GM10248 (cell line): ENCODE results near the gene ZBTB33.

Experiments used
- CTCF ChIA-PET: fragments of 300-600 bp; sonication (Branson Sonifier 250); formaldehyde crosslinking; extraction: SDS; loops from one replicate; lab custom pipeline; 2021; ENCODE audit warnings: antibody characterized with exemption; lab: Yijun Ruan, JAX
- POLR2A ChIA-PET: fragments of 350-650 bp; sonication (Branson Sonifier 250); formaldehyde crosslinking; extraction: SDS; loops from one replicate; lab custom pipeline; 2020; ENCODE audit warnings: antibody characterized with exemption; lab: Yijun Ruan, JAX
- DNase-seq: peaks from one replicate; pipeline ENCODE4 v3.0.0; 2012; ENCODE audit errors: extremely low spot score
- CTCF ChIP-seq: IDR thresholded peaks from 2 replicates; pipeline ENCODE4 v1.5.1; 2012; ENCODE audit warnings: mild to moderate bottlenecking, low read depth; ENCODE audit errors: extremely low read depth, missing control alignments, control extremely low read depth

Gene ZBTB33, protein sequence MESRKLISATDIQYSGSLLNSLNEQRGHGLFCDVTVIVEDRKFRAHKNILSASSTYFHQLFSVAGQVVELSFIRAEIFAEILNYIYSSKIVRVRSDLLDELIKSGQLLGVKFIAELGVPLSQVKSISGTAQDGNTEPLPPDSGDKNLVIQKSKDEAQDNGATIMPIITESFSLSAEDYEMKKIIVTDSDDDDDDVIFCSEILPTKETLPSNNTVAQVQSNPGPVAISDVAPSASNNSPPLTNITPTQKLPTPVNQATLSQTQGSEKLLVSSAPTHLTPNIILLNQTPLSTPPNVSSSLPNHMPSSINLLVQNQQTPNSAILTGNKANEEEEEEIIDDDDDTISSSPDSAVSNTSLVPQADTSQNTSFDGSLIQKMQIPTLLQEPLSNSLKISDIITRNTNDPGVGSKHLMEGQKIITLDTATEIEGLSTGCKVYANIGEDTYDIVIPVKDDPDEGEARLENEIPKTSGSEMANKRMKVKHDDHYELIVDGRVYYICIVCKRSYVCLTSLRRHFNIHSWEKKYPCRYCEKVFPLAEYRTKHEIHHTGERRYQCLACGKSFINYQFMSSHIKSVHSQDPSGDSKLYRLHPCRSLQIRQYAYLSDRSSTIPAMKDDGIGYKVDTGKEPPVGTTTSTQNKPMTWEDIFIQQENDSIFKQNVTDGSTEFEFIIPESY

DNA sequence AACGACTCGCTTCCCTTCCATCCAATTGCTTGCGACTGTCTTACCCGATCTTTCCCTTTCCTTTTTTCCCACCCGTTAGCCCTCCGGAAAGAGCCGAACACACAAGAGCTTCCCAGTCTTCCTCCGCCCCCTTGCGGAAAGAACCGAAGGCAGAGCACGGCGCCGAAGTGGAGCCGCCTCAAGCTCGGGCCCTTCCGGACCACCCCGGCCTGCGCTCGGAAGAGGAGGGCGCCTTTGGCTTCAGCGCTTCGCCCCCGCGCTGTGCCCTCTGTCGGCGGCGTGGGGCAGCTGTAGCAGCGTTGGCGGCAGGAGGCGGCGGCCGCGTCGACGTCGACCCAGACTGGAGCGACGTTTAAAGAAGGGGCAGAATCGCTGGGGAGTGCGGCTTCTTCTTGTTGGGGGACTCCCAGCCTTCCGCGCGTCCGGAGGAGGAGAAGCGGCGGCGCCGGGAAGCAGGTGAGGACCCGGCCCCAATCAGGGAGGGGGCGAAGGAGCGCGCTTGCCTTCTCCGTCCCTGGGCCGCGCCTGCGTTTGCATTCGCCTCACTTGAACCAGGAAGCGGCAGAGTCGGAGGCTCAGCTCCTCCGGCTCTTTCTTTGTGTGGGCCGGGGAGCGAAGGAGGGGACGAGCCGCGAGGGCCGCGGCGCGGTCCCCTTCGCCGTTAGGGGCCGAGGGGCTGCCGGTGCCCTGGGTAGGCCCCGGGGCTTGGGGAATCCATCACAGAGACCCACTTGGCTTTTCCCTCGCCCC lies at the start of gene ZBTB33:
Gene ZBTB33 (plus strand): TSS at position 291 of the 750 bp plus-strand sequence. CDS start 2,604 bp downstream, outside the sequence.
- ChIA-PET POLR2A (no interaction called here), CTCF (interaction anchor here (0.7 to 1.7 kb wide), 10 partner anchors 9 to 462 kb away, joined by 3 to 12 read pairs (median 3); no protein-coding TSS in a partner anchor)
- peak; percentile 86 for DNase-seq
- peak; percentile 59 for TF ChIP-seq CTCF

DNA sequence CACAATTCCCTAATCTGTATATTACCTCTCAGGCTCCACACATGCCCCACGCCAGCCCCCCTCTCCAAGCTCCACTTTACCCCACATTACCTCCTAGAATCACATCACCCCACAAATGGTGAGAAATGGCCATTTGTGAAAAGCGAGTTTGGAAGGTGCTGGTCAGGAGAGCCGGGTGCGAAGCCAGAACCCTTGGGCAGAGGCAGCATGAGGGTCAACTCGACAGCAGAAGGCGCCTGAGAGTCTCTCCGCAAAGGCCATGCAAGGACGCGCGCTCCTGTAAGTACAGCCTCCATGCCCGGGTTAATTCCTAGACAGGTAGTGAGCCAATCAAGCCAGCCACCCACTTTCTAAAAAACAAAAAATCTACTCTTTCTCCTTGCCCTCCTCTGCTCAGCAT lies 49.8 kb upstream of the ZBTB33 start:
- ChIA-PET CTCF (interaction anchor here (0.9 to 1.4 kb wide), 2 partner anchors 13 to 27 kb away, joined by 3 to 6 read pairs; no protein-coding TSS in a partner anchor), POLR2A (no interaction called here)
- no peak for DNase-seq
- TF ChIP-seq CTCF: no peak

DNA sequence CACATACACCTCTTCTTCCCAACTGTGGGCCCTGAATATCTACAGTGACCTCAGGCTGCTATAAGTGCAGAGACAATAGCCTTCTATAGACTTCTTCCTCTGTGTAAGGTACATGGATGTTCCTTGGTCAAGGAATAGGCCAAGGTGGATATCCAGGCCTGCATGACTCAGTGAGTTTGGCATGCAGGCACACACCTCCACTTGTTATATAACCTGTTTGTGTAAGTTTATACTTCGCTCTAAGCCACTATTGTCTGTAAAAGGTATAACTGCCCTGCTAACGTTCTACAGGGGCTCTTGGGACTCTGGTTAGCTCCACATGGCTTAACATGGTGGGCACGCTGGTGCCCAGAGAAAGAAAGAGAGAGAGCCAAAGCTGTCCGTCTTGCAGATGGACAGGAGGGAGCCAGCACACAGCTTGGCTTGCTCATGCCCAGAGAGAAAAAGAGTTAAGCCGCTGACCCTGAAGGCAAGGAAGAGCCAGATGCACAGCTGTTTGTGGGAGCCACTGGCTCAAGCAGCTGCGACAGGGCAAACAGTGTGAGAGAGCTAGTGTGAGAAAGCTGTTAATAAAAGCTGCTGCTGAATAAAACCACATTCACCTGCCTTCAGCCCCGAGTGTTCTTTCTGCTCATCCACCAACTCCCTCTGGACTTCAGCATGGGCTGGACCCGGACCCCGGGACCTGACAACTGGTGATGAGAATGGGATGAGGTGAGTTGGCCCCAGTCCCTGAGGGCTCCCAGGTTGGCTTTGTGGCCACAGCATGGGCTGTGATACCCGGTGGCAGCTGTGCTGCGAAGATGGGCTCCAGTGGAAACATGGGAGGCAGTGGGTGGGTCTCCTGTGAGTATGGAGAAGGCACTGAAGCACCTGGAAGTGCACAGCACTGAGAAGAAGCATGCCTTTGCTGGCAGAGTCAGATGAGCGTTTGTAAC lies 44.5 kb upstream of the ZBTB33 start:
- POLR2A ChIA-PET: no interaction called here
- CTCF ChIA-PET: no interaction called here
- DNase-seq: no peak
- TF ChIP-seq CTCF: no peak

GRCh38 chrX:120207009-120207605 lies 43.5 kb upstream of the ZBTB33 start:
- CTCF ChIA-PET: no interaction called here
- POLR2A ChIA-PET: no interaction called here

More at GRCh38 chrX:120207009-120207605, 43.5 kb upstream of the ZBTB33 start:
- TF ChIP-seq CTCF: no peak
- no peak for DNase-seq
